NCI-H187 (cell line): ENCODE results near the gene FHIT.

ENCODE experiments used
- DNase-seq, 2 experiments: peaks; one replicate each; lab custom pipeline; 2025; lab: John Stamatoyannopoulos, UW

FHIT gene

GRCh38 chr3:59766200-59766872 is 1484.9 kb downstream of the FHIT start:
- DNase-seq = no peak

GRCh38 chr3:59764171-59764570 is 1487.1 kb downstream of the FHIT start:
- no peak for DNase-seq

- no peak for DNase-seq
Measured at GRCh38 chr3:59762941-59763340, 1488.3 kb downstream of the FHIT start.

- no peak for DNase-seq
Measured at GRCh38 chr3:59759298-59760031, 1491.8 kb downstream of the FHIT start.

GRCh38 chr3:59758672-59759071 is 1492.6 kb downstream of the FHIT start:
- no peak for DNase-seq

GRCh38 chr3:59756934-59757333 is 1494.3 kb downstream of the FHIT start:
- no peak for DNase-seq

- DNase-seq = no peak
Measured at GRCh38 chr3:59754456-59755129, 1496.7 kb downstream of the FHIT start.

GRCh38 chr3:59753808-59754450 is 1497.3 kb downstream of the FHIT start:
- DNase-seq = no peak

- DNase-seq = no peak
Measured at GRCh38 chr3:59752925-59753324, 1498.3 kb downstream of the FHIT start.

GRCh38 chr3:59751606-59752005 is 1499.6 kb downstream of the FHIT start:
- no peak for DNase-seq

GRCh38 chr3:59750391-59750790 is 1500.9 kb downstream of the FHIT start:
- no peak for DNase-seq

GRCh38 chr3:59749291-59749690 is 1502.0 kb downstream of the FHIT start:
- DNase-seq = no peak

- no peak for DNase-seq
Measured at GRCh38 chr3:59746585-59746984, 1504.7 kb downstream of the FHIT start.

- no peak for DNase-seq
Measured at GRCh38 chr3:59737241-59737640, 1514.0 kb downstream of the FHIT start.

- DNase-seq = no peak
Measured at GRCh38 chr3:59734061-59734460, 1517.2 kb downstream of the FHIT start.

GRCh38 chr3:59733041-59733809 is 1518.0 kb downstream of the FHIT start:
- no peak for DNase-seq

- DNase-seq = no peak
Measured at GRCh38 chr3:59731943-59732342, 1519.3 kb downstream of the FHIT start.

GRCh38 chr3:59730591-59730990 is 1520.7 kb downstream of the FHIT start:
- DNase-seq = no peak

- no peak for DNase-seq
Measured at GRCh38 chr3:59728587-59728908, 1522.7 kb downstream of the FHIT start.

- DNase-seq = no peak
Measured at GRCh38 chr3:59727902-59728586, 1523.2 kb downstream of the FHIT start.

- DNase-seq = no peak
Measured at GRCh38 chr3:59726279-59726678, 1525.0 kb downstream of the FHIT start.
